ENCODE results near the gene ESR1.

The ESR1 gene

GRCh38 chr6:151772446-151772845, 35.0 kb upstream of the ESR1 start:
- no peaks in the 10 kb centered on the region for H3K36me3 ChIP-seq (ENCODE audit: insufficient read depth, insufficient read length, low read length)
- no peak overlapping the region for H3K4me3 ChIP-seq (ENCODE audit: insufficient read length, low read depth)
- no peak for TF ChIP-seq SUZ12 (IDR thresholded peaks at IDR 0.05; ENCODE audit: extremely low read depth, insufficient read depth, insufficient read length)
- no peak for TF ChIP-seq ZNF274 (IDR thresholded peaks at IDR 0.05; ENCODE audit: low read depth, low read length)
- TF ChIP-seq YY1 (IDR thresholded peaks at IDR 0.05; ENCODE audit: insufficient read depth, insufficient read length): no peak
- no peak for DNase-seq (ENCODE audit: low read depth, low spot score)
- H3K27me3 ChIP-seq (ENCODE audit: insufficient read depth, insufficient read length): no peaks in the 10 kb centered on the region
- no peaks in the 10 kb centered on the region for H3K4me1 ChIP-seq (ENCODE audit: insufficient read depth, insufficient read length)
- no peaks in the 10 kb centered on the region for H3K9me3 ChIP-seq (ENCODE audit: insufficient read depth, low read length)
- no peak overlapping the region for H3K9ac ChIP-seq (ENCODE audit: insufficient read length, low read depth)

GRCh38 chr6:151773382-151773781, 34.1 kb upstream of the ESR1 start:
- no peaks in the 10 kb centered on the region for H3K9me3 ChIP-seq (ENCODE audit: insufficient read depth, low read length)
- TF ChIP-seq SUZ12 (IDR thresholded peaks at IDR 0.05; ENCODE audit: extremely low read depth, insufficient read depth, insufficient read length) (no peak), ZNF274 (IDR thresholded peaks at IDR 0.05; ENCODE audit: low read depth, low read length) (no peak), YY1 (IDR thresholded peaks at IDR 0.05; ENCODE audit: insufficient read depth, insufficient read length) (no peak)

GRCh38 chr6:151782560-151782959, 24.9 kb upstream of the ESR1 start:
- no peak for TF ChIP-seq YY1 (IDR thresholded peaks at IDR 0.05; ENCODE audit: insufficient read depth, insufficient read length)
- no peak for TF ChIP-seq SUZ12 (IDR thresholded peaks at IDR 0.05; ENCODE audit: extremely low read depth, insufficient read depth, insufficient read length)
- no peak for TF ChIP-seq ZNF274 (IDR thresholded peaks at IDR 0.05; ENCODE audit: low read depth, low read length)
- Histone ChIP-seq H3K4me1 (ENCODE audit: insufficient read depth, insufficient read length) (no peaks in the 10 kb centered on the region), H3K27me3 (ENCODE audit: insufficient read depth, insufficient read length) (no peaks in the 10 kb centered on the region), H3K36me3 (ENCODE audit: insufficient read depth, insufficient read length, low read length) (no peaks in the 10 kb centered on the region), H3K4me3 (ENCODE audit: insufficient read length, low read depth) (no peak overlapping the region), H3K9ac (ENCODE audit: insufficient read length, low read depth) (no peak overlapping the region), H3K9me3 (ENCODE audit: insufficient read depth, low read length) (no peaks in the 10 kb centered on the region)
- no peak for DNase-seq (ENCODE audit: low read depth, low spot score)

More at GRCh38 chr6:151773382-151773781, 34.1 kb upstream of the ESR1 start:
- Histone ChIP-seq H3K4me1 (ENCODE audit: insufficient read depth, insufficient read length) (no peaks in the 10 kb centered on the region), H3K9ac (ENCODE audit: insufficient read length, low read depth) (no peak overlapping the region), H3K36me3 (ENCODE audit: insufficient read depth, insufficient read length, low read length) (no peaks in the 10 kb centered on the region), H3K4me3 (ENCODE audit: insufficient read length, low read depth) (no peak overlapping the region), H3K27me3 (ENCODE audit: insufficient read depth, insufficient read length) (no peaks in the 10 kb centered on the region)
- no peak for DNase-seq (ENCODE audit: low read depth, low spot score)

GRCh38 chr6:151783692-151784091, 23.8 kb upstream of the ESR1 start:
- no peaks in the 10 kb centered on the region for H3K4me1 ChIP-seq (ENCODE audit: insufficient read depth, insufficient read length)
- no peak overlapping the region for H3K4me3 ChIP-seq (ENCODE audit: insufficient read length, low read depth)
- no peaks in the 10 kb centered on the region for H3K9me3 ChIP-seq (ENCODE audit: insufficient read depth, low read length)
- H3K27me3 ChIP-seq (ENCODE audit: insufficient read depth, insufficient read length): no peaks in the 10 kb centered on the region
- H3K9ac ChIP-seq (ENCODE audit: insufficient read length, low read depth): no peak overlapping the region
- DNase-seq (ENCODE audit: low read depth, low spot score): no peak
- no peaks in the 10 kb centered on the region for H3K36me3 ChIP-seq (ENCODE audit: insufficient read depth, insufficient read length, low read length)
- TF ChIP-seq YY1 (IDR thresholded peaks at IDR 0.05; ENCODE audit: insufficient read depth, insufficient read length) (no peak), ZNF274 (IDR thresholded peaks at IDR 0.05; ENCODE audit: low read depth, low read length) (no peak), SUZ12 (IDR thresholded peaks at IDR 0.05; ENCODE audit: extremely low read depth, insufficient read depth, insufficient read length) (no peak)

- TF ChIP-seq SUZ12 (IDR thresholded peaks at IDR 0.05; ENCODE audit: extremely low read depth, insufficient read depth, insufficient read length): no peak
- TF ChIP-seq ZNF274 (IDR thresholded peaks at IDR 0.05; ENCODE audit: low read depth, low read length): no peak
- no peak for TF ChIP-seq YY1 (IDR thresholded peaks at IDR 0.05; ENCODE audit: insufficient read depth, insufficient read length)
- Histone ChIP-seq H3K9me3 (ENCODE audit: insufficient read depth, low read length) (no peaks in the 10 kb centered on the region), H3K4me1 (ENCODE audit: insufficient read depth, insufficient read length) (no peaks in the 10 kb centered on the region), H3K36me3 (ENCODE audit: insufficient read depth, insufficient read length, low read length) (no peaks in the 10 kb centered on the region), H3K27me3 (ENCODE audit: insufficient read depth, insufficient read length) (no peaks in the 10 kb centered on the region), H3K9ac (ENCODE audit: insufficient read length, low read depth) (no peak overlapping the region), H3K4me3 (ENCODE audit: insufficient read length, low read depth) (no peak overlapping the region)
- DNase-seq (ENCODE audit: low read depth, low spot score): no peak
These were observed 22.9 kb upstream of the ESR1 start for GRCh38 chr6:151784441-151785214.

GRCh38 chr6:151796842-151797530, 10.5 kb upstream of the ESR1 start:
- no peak for TF ChIP-seq ZNF274 (IDR thresholded peaks at IDR 0.05; ENCODE audit: low read depth, low read length)
- TF ChIP-seq YY1 (IDR thresholded peaks at IDR 0.05; ENCODE audit: insufficient read depth, insufficient read length): no peak
- no peak for TF ChIP-seq SUZ12 (IDR thresholded peaks at IDR 0.05; ENCODE audit: extremely low read depth, insufficient read depth, insufficient read length)
- H3K9ac ChIP-seq (ENCODE audit: insufficient read length, low read depth): no peak overlapping the region
- H3K9me3 ChIP-seq (ENCODE audit: insufficient read depth, low read length): no peaks in the 10 kb centered on the region
- H3K4me1 ChIP-seq (ENCODE audit: insufficient read depth, insufficient read length): no peaks in the 10 kb centered on the region
- no peaks in the 10 kb centered on the region for H3K27me3 ChIP-seq (ENCODE audit: insufficient read depth, insufficient read length)
- H3K36me3 ChIP-seq (ENCODE audit: insufficient read depth, insufficient read length, low read length): no peaks in the 10 kb centered on the region
- no peak for DNase-seq (ENCODE audit: low read depth, low spot score)
- H3K4me3 ChIP-seq (ENCODE audit: insufficient read length, low read depth): no peak overlapping the region

GRCh38 chr6:151803743-151804142, 3.7 kb upstream of the ESR1 start:
- DNase-seq (ENCODE audit: low read depth, low spot score): no peak
- TF ChIP-seq ZNF274 (IDR thresholded peaks at IDR 0.05; ENCODE audit: low read depth, low read length): no peak
- no peak for TF ChIP-seq YY1 (IDR thresholded peaks at IDR 0.05; ENCODE audit: insufficient read depth, insufficient read length)
- TF ChIP-seq SUZ12 (IDR thresholded peaks at IDR 0.05; ENCODE audit: extremely low read depth, insufficient read depth, insufficient read length): no peak
- H3K4me1 ChIP-seq (ENCODE audit: insufficient read depth, insufficient read length): no peaks in the 10 kb centered on the region
- H3K36me3 ChIP-seq (ENCODE audit: insufficient read depth, insufficient read length, low read length): no peaks in the 10 kb centered on the region
- no peak overlapping the region for H3K9ac ChIP-seq (ENCODE audit: insufficient read length, low read depth)
- no peaks in the 10 kb centered on the region for H3K9me3 ChIP-seq (ENCODE audit: insufficient read depth, low read length)
- no peak overlapping the region for H3K4me3 ChIP-seq (ENCODE audit: insufficient read length, low read depth)
- peaks cover 20% of the 10 kb centered on the region for H3K27me3 ChIP-seq (ENCODE audit: insufficient read depth, insufficient read length)
